Retina (tissue), 1 donor: ENCODE measurements around the gene ZFAND3.

Experiments
- DNase-seq: peaks from one replicate; pipeline ENCODE4 v3.0.0-alpha.2; 2016

Gene ZFAND3

DNA sequence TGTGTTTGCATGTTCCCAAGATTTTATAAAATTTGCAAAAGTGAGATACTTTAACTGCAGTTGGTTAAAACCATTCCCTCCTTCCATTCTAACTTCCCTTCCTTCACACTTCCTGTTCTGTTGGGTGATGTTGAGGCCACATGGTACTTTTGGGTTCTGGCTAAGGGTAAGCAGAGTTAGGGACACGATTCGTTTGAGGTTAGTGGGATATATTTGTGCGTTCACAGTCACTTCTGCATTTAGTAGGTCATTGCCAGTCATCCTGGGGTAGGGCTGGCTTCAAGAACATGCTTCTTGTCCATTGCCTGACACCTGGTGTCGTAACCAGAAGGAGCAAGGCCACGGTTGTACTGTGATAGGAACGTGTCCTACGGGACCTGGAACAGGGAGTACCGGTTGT lies 340.1 kb downstream of the ZFAND3 start:
- DNase-seq, result no peak

DNA sequence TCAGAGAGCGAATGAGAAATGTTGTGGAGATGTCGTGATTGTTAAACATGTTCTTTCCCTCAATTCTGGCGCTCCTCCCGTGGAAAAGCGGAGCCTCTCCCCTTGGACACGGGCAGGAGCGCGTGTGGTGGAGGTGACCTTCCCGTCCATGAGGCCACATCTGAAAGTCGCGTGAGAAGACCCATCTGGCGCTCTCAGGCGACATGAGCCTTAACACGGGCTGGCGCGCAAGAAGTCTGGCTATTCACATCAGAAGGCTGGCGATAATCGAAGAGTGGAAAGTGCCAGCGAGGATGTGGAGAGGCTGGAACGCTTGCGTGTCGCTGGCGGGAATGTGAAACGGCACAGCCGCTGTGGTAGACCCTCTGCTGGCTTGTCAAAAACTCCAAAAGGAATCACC lies 341.3 kb downstream of the ZFAND3 start:
- DNase-seq, result no peak

DNA sequence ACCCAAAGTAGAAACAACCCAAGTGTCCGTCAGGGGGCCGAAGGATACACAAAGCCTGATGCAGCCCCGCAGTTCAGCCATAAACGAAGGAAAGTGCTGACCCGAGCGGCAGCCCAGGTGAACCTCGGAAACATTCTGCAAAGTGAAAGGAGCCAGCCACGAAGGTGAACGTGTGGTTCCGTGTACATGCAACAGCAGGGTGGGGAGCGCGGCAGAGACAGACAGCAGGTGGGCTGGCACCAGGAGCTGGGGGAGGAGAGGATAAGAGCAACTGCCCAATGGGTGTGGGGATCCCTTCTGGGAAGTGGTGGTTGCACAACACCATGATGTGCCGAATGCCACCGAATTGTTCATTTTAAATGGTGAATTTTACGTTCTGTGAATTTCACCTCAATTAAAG lies 341.8 kb downstream of the ZFAND3 start:
- no peak for DNase-seq

DNA sequence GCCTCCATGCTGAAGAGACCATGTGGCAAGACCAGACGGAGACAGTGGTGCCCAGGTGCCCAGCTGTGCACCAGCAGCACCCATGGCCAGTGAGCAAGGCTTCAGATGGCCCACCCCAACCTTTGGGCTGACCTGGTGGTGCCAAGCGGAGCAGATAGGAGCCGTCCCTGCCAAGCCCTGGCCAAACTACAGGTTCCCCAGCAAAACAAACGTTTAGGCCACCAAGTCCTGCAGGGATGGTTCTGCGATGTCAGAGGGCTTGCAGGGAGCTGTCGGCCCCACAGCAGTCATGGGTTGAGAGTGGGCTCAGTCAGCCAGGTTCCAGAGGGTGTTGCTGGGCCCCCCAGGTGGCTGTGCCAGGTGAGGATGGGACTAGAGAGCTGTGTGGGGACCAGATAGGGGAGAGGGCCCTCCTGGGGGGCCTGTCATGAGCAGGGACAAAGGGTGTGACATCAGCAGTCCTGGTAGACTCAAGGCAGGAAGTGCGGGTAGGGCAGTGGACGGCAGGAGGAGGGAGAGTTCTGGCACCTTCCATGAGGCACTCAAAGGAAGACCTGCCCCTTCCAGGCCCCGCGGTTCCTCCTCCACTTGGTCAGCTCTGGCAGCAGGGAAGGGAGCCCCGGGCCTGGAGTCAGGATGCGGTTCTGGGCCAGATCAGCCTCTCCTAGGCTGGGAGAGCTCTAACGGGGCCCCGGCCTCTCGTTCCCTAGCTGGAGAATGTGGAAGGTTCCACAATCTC lies 342.4 kb downstream of the ZFAND3 start:
- no peak for DNase-seq

DNA sequence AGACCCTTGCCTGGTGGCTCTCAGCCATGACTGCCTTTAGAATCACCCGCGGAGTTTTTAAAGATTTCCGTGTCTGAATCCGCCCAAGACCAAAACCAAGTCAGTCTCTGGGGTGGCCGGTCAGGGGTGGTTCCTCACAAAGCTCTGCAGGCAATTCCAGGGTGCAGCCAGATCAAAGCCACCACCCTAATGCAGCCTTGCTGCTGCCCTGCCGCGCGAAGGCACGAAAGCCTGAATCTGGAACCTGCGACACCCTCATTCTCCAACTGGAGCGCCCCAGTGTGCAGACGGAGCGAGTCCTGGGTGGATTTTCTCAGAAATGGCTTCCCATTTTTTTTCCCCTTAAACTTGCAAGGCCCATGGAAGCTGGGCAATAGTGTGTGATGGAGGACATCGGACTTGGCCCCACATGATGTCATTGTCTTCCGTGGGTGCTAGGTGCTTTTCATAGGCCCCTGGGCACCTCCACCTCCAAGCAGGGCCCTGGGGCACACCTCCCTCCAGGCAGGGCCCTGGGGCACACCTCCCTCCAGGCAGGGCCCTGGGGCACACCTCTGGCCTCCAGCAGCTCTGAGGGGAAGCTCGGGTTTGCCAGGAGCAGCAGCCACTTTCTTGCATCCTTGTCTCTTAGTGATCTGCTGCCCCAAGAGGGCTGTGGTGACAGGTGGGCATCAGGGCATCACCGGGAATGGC lies 343.1 kb downstream of the ZFAND3 start:
- DNase-seq, result no peak

DNA sequence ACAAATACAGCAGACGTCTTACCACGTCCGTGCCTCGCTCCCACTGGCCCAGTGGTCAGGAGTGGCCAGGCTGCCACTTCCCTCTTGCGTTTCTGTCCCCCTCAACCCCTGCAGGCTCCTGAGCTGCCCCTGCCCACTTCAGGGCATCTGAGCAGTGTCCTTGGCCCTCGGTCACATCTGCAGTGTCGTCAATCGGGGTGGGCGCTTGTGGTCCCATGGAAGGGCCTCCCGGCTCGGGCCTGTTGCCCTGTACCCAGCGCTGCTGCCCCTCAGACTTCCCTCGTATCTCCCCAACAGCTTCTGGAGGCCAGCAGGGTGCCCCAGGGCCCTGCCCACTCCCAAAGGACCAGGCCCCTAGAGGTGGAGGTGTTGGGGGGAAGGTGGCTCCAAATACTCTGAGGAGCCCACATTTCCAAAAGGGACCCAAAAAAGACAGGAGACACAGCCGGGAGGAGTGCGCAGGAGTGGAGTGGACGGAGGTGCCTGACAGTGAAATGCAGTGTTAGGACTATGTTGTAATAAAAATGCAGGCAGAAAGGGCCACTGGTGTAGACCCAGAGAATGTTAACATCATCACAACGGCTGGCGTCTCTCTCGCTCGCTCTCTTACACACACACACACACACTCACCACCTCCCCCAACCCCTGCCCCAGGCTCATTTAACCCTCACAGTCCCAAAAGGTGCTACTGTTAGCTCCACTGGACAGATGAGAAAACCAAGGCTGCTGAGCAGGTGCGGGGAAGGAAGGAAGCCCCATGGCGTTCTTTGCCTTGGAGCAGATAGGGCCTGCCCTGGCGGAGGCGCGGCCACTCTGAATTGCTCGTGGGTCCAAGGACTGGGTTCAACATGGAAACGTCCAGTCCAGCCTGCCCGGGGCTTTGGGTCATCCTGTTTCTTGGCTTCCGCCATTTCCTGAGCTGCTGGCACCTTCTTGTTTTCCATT lies 343.9 kb downstream of the ZFAND3 start:
- no peak for DNase-seq

DNA sequence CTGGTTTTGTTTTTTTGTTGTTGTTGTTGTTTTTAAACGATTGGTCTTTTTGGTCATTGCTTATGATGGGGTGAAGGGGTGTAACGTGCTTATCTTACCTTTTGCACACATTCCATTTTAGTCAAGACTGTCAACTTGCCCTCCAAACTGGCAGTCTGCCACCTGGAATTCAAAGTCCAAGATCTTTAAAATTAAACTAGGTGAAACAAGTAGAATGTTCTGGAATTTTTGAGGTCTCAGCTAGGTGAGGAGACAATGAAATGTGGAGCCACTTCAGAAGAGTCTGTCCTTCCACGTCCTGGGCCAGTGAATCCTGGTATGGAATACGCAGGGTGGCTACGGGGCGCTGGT lies 344.6 kb downstream of the ZFAND3 start:
- DNase-seq, result no peak

DNA sequence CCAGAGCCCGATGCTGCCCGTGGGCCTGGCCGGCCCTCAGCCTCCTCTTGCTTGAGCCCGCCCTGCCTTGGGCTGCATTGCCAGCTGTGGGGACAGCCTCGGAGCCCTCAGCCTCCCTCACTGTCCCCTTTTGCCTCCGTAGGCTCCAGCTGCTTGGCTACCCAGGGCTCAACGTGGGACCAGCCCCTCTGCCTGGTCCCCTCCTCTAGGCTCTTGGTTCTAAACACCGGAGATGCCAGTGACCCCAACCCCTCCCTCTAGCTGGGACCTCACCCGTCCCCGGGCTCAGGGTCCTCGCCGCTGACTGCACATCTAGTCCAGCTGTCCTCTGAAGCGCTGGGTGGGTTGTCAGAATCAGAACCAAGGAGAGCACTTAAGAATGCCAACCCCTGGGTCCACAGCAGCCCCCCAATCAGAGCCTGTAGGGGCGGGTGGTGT lies 345.2 kb downstream of the ZFAND3 start:
- no peak for DNase-seq

DNA sequence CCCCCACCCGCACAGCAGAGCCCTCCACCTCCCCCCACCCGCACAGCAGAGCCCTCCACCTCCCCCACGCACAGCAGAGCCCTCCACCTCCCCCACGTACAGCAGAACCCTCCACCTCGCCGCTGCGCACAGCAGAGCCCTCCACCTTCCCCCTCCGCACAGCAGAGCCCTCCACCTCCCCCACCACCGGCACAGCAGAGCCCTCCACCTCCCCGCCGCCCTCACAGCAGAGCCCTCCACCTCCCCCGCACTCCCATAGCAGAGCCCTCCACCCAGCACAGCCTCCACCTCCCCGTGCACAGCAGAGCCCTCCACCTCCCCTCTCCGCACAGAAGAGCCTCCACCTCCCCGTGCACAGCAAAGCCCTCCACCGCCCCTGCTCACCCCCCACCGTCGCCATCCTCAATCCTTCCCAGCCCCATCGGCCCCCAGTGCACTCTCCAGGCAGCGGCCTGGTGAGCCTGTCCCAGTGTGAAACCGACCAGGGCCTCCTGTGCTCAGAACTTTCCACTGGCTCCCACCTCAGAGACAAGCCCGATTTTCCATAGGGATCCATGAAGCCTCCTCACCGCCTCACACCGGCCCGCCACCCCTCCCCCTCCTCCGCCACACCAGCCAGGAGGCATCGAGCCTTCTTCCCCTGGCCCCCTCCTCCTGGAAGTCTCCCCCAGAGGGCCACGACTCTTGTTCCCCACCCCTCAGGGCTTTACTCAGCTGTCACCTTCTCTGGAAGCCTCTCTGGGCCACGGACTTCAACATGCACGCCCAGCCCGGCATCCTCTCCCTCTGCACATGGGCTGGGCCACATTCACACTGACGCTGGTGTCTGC lies 347.1 kb downstream of the ZFAND3 start:
- DNase-seq, result no peak

DNA sequence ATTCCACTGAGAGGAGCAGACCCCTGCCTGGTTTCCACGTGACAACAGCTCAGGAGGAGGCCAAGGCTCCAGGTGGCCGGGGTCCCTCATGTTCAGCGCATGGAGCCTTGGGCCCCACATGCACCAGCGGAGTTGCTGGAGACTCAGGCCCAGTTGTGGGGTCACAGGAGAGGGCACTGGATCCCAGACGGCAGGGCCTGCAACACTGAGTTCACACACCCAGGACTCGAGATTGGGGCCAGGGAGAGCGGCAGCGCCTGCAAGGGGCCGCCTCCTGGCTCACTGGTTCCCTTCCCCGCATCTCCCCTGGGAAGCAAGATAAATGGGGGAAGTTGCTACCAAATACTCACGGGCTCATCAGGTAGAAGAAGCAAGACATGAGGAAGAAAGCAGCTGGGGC lies 348.1 kb downstream of the ZFAND3 start:
- no peak for DNase-seq

DNA sequence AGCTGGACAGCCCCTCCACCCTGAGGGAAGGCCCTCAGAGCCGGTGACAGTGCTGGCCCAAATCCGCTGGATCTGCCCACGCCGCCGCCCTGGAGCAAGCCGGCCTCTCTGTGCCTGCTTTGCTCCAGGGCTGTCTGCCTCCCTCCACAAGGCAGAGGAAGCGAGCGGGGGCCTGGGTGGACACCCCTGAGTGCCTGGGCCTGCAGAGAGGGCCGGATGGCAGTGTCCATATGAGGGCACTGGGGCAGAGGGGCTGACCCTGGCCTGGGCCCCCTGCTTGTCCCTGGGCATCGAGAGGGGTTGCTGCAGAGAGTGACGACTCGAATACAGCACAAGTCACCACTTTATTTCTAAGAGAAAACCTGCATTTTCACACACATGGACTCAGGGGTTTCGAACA lies 348.6 kb downstream of the ZFAND3 start:
- DNase-seq, result no peak

DNA sequence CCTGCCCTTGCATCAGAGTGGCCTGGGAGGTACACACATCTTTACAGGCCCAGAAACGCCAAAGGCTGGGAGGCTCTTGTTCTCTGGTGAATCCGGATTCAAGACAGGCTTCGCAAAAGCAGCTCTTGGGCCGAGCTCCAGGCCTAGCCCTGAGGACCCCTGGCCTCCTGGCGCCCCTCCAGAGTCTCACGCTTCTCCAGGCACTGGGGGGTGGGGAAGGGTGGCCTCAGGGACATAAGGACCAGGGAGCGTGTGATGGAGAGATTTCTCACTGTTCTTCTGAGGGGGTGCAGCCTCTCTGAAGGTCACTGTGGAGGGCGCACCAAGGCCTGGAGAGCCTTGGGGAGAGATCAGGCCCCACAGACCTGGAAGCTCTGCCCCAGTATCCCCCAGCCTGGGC lies 349.2 kb downstream of the ZFAND3 start:
- no peak for DNase-seq

DNA sequence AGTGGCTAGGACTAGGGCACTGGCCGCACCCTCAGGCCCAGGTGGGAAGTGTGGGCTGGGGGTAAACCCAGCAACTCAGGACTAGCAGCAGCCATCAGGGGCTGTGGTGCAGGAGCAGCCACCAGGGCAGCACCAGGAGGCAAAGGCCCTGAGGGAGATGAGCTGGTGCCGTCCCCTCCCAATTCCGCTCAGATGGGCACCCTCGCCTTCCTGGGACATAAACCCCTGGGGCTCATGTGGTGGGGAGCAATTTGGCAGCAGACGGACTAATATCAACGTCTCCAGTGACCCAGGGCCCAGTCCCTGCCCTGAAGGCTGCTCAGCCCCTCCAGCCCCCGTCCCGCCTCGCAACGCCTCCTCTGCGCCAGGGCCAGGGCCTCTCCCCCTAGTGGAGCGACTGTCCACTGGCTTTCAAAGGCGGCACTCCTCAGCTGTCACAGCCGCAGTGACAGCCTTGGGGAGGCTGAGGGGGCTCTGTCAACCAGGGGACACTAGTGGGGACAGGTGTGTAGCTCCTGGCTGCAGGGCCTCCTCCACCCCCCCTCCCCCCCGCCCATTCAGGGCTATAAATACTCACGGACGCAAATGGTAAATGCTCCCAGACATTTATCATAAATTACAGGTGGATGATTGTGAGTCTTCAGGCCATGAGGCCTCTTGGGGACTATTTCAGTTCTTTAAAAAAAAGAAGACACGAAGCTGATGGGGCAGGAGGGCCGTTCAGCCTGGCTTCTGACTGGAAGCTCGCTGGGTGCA lies 349.9 kb downstream of the ZFAND3 start:
- DNase-seq, result no peak

DNA sequence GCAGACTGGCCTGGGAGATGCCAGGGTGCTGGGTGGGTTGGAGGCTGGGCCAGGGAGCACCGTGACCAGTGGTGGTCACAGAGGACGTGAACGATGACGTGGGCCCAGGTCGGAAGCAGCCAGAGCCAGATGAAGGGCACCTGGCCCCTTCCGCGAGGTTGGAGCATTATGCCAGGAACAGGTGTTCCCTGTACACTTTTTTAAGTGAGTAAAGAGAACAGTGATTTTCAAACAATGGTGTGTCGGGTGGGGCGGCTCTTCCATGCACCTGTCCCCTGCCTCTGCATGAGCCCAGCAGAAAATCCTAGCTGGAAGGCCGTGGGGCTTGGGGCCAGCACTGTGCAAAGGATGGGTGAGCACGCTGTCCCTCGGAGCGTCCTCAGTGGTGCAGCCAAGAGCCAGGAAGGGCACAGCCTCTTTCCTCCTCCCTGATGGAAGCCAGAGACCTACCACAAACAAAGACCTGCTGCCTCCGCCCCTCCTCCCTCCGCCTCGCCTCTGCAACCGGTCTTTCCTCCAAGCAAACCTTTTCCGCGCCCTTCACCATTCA lies 350.5 kb downstream of the ZFAND3 start:
- DNase-seq, result no peak

DNA sequence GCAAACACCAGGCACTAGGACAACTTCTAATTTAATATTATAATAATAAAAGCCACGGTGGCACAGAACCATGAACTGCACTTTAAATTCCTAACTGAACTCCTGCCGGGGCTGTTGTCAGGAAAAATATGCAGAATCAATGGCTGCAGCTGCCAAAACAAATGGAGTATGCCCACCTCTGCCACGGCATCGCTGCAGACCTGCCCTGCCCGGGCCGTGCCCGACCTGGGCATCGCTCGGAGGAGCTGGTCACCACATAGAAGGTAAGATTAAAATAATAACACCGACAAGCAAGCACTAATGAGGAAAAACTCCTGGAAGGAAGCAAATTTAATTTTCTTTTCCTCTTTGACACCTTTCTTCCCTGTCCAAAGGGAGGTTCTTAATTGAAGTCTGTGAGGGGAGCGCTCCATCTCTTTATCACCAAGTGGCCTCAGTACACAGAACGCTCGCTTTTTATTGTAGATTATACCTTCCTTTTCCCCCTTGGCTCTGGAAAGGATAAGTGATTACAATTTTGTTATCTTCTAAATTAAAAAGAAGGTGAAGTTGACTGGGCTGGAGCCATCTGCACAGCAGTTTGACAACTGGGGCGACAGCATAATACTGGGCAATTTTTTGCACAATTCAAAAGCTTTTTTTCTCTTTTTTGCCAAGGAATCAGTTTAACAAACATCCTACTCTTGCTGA lies 351.3 kb downstream of the ZFAND3 start:
- DNase-seq, result no peak

DNA sequence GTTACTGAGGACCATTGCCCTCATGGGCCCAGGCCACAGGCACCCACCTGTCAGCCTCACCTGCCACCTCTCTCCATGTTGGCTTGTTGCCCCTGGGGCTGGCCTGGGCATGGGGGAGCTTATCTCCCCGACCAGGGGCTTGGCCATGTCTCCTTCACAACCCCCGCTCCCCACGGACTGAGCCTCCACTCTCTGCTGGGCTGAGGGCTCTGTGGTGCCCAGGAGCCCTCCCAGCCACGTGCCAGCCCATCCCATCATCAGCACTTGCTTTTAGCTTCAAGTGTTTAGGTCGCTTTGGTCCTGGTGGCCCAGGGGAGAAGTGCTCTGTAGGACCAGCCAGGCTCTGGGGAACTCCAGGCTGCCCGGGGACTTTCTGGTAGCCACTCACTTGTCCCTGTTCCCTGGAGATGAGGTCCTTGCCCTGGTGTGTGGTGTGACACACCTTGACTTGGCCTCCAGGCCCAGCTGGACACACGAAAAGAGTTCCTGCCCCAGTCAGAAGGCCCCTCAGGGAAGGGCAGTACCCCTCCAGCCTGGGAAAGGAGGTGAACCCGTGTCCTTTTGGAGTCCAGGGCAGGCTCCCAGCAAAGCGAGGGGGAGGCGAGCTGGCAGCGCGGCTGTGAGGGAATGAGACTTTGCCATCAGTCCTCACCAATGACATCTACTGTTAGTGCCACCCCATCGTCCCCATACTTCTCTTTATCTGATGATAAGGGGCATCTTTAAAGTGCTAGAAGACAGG lies 352.6 kb downstream of the ZFAND3 start:
- peak; percentile 38 for DNase-seq

DNA sequence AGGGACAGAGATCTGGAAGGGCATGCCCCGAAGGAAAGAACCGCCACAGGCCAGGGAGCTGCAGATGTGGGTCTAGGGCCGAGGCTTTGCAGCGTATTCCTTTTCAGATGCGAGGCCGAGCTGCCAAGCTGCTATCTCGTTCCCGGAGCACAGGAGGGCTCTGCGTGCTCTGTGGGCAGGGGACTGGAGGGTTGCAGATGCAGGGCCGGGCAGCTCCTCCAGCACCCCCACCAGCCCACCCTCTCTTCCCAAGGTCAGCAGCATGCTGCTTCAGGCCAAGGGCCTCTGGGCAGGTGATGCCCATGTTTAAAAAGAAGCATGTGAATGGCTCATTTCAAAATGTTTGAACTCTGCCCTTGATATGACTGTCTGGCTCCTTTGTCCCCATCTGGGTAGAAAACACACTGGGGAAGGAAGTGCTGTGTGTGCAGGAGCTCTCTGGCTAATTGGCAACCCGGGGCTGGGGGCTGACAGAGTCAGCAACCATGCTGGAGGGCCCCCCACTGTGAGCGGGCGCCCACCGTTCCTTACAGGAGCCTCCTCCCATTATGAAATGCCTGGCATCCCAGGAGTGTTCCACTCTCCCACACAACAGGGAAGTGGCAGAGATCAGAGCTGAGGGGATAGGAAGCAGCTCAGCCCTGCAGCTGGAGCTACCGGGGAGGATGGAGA lies 353.3 kb downstream of the ZFAND3 start:
- DNase-seq, result peak; percentile 58

DNA sequence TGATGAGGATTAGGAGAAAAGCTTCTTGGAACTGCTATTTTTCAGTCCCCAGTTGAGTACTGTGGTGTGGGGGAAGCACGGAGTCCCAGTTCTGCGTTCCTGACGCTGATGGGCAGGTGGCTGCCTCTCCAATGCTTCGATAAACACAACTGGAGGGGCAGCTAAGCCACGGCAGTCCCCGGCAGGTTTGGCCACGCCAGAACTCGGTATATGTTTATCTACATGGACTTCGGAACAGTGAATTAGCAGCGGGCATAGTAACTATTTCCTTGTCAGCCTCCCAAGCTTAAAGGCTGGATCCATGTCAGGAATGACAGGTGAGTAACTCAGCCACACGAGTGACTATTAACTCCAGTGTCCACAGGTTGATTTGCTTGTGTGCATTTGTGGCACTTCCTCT lies 354.4 kb downstream of the ZFAND3 start:
- DNase-seq, result no peak

DNA sequence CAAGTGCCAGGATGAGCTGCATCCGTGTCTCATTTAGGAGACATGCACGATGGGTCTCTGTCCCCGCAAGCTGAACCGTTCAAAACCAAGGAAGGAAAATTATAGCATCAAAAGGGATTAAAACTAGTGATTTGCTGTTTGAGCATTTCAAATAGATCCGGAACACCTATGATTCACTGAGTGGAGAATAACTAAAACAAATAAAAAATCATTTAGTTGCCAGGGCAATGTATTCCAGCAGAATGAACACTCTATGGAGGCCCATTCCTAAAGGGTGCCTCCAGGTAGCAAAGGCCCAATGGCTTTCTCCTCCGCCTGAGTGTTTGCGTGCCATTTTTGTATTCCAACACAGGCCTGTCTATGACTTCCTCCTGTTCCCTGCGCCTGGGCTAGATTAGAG lies 354.8 kb downstream of the ZFAND3 start:
- DNase-seq, result no peak
